ENCODE results near the gene GCC1.

GCC1 gene

GRCh38 chr7:127585044-127585953, at the start of gene GCC1:
GCC1 (minus strand) TSS chr7:127585596; CDS start chr7:127585182, 414 bp downstream.
- DNase-seq (ENCODE audit: low read depth): peak; percentile 92
- no peak for TF ChIP-seq CTCF (IDR thresholded peaks at IDR 0.05; ENCODE audit: insufficient read depth, low read depth, low read length, missing control alignments)
- H3K4me3 ChIP-seq (ENCODE audit: low read depth, low read length): peak within 1 kb of the TSS; percentile 97

- DNase-seq (ENCODE audit: low read depth): no peak
- no peak for TF ChIP-seq CTCF (IDR thresholded peaks at IDR 0.05; ENCODE audit: insufficient read depth, low read depth, low read length, missing control alignments)
Measured at GRCh38 chr7:127632276-127632910, 47.0 kb upstream of the GCC1 start.

GRCh38 chr7:127629268-127629854, 44.0 kb upstream of the GCC1 start:
- H3K4me3 ChIP-seq (ENCODE audit: low read depth, low read length): no peak overlapping the region
- peak; percentile 47 for DNase-seq (ENCODE audit: low read depth)
- peak; percentile 60 for TF ChIP-seq CTCF (IDR thresholded peaks at IDR 0.05; ENCODE audit: insufficient read depth, low read depth, low read length, missing control alignments)

More at GRCh38 chr7:127632276-127632910, 47.0 kb upstream of the GCC1 start:
- H3K4me3 ChIP-seq (ENCODE audit: low read depth, low read length): no peak overlapping the region

- H3K4me3 ChIP-seq (ENCODE audit: low read depth, low read length): no peak overlapping the region
- DNase-seq (ENCODE audit: low read depth): no peak
- no peak for TF ChIP-seq CTCF (IDR thresholded peaks at IDR 0.05; ENCODE audit: insufficient read depth, low read depth, low read length, missing control alignments)
Measured at GRCh38 chr7:127628445-127628844, 43.0 kb upstream of the GCC1 start.

- no peak for TF ChIP-seq CTCF (IDR thresholded peaks at IDR 0.05; ENCODE audit: insufficient read depth, low read depth, low read length, missing control alignments)
- no peak overlapping the region for H3K4me3 ChIP-seq (ENCODE audit: low read depth, low read length)
Measured at GRCh38 chr7:127625331-127625730, 39.9 kb upstream of the GCC1 start.

GRCh38 chr7:127620406-127621233, 35.2 kb upstream of the GCC1 start:
- H3K4me3 ChIP-seq (ENCODE audit: low read depth, low read length): no peak overlapping the region; the same call in 1 of the 2 replicates
- no peak for DNase-seq (ENCODE audit: low read depth)
- TF ChIP-seq CTCF (IDR thresholded peaks at IDR 0.05; ENCODE audit: insufficient read depth, low read depth, low read length, missing control alignments): no peak

More at GRCh38 chr7:127625331-127625730, 39.9 kb upstream of the GCC1 start:
- DNase-seq (ENCODE audit: low read depth): no peak
